ENCODE data around the gene MS4A6E. TPM values are rescaled to one million over a fixed set of nuclear protein-coding genes. Genes with fewer than 3 reads are reported as not detected.

MS4A6E gene
- total RNA-seq, 1 experiment from 2014 or later, result not detected

DNA sequence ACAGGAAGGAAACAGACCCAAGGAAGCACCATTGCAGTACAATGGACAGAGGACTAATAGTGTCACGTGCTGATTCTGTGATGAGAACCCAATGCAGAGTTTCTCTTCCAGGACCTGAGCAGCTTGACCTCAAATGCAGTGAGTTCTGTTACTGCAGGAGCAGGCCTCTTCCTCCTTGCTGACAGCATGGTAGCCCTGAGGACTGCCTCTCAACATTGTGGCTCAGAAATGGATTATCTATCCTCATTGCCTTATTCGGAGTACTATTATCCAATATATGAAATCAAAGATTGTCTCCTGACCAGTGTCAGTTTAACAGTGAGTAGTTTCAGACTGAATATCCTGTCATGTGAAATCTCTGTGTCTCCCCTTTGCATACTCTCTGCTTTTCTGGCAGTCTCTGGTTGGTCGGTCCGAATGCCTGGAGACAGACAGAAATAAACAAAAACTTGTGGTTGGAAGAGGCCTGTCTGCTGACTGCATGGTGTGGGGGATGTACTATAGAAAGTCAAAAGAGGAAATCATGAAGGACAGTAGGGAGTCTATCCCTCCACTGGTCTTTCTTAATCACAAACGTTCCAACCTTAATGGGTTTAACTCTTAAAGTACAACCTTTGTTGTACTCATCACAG is 62.3 kb downstream of the MS4A6E start (continued):
- TF ChIP-seq, protein P1, sequence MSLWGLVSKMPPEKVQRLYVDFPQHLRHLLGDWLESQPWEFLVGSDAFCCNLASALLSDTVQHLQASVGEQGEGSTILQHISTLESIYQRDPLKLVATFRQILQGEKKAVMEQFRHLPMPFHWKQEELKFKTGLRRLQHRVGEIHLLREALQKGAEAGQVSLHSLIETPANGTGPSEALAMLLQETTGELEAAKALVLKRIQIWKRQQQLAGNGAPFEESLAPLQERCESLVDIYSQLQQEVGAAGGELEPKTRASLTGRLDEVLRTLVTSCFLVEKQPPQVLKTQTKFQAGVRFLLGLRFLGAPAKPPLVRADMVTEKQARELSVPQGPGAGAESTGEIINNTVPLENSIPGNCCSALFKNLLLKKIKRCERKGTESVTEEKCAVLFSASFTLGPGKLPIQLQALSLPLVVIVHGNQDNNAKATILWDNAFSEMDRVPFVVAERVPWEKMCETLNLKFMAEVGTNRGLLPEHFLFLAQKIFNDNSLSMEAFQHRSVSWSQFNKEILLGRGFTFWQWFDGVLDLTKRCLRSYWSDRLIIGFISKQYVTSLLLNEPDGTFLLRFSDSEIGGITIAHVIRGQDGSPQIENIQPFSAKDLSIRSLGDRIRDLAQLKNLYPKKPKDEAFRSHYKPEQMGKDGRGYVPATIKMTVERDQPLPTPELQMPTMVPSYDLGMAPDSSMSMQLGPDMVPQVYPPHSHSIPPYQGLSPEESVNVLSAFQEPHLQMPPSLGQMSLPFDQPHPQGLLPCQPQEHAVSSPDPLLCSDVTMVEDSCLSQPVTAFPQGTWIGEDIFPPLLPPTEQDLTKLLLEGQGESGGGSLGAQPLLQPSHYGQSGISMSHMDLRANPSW (CRISPR knock-in tag; conservative IDR thresholded peaks at IDR 0.05; ENCODE audit: low read depth), result no peak
- no peak for TF ChIP-seq CBFB (CRISPR knock-in tag; IDR thresholded peaks at IDR 0.05; ENCODE audit: low read depth)
- TF ChIP-seq RORB (CRISPR knock-in tag; IDR thresholded peaks at IDR 0.05), result no peak
- no peak for TF ChIP-seq MXD4 (CRISPR knock-in tag; IDR thresholded peaks at IDR 0.05; ENCODE audit: borderline replicate concordance)
- no peak for TF ChIP-seq NR2C2 (CRISPR knock-in tag; IDR thresholded peaks at IDR 0.05)
- TF ChIP-seq TP53 (CRISPR knock-in tag; IDR thresholded peaks at IDR 0.05), result no peak
- TF ChIP-seq NR1H2 (CRISPR knock-in tag; IDR thresholded peaks at IDR 0.05), result no peak
- TF ChIP-seq CREB1 (CRISPR knock-in tag; IDR thresholded peaks at IDR 0.05), result no peak
- TF ChIP-seq, protein P2, sequence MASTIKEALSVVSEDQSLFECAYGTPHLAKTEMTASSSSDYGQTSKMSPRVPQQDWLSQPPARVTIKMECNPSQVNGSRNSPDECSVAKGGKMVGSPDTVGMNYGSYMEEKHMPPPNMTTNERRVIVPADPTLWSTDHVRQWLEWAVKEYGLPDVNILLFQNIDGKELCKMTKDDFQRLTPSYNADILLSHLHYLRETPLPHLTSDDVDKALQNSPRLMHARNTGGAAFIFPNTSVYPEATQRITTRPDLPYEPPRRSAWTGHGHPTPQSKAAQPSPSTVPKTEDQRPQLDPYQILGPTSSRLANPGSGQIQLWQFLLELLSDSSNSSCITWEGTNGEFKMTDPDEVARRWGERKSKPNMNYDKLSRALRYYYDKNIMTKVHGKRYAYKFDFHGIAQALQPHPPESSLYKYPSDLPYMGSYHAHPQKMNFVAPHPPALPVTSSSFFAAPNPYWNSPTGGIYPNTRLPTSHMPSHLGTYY (CRISPR knock-in tag; IDR thresholded peaks at IDR 0.05), result no peak

DNA sequence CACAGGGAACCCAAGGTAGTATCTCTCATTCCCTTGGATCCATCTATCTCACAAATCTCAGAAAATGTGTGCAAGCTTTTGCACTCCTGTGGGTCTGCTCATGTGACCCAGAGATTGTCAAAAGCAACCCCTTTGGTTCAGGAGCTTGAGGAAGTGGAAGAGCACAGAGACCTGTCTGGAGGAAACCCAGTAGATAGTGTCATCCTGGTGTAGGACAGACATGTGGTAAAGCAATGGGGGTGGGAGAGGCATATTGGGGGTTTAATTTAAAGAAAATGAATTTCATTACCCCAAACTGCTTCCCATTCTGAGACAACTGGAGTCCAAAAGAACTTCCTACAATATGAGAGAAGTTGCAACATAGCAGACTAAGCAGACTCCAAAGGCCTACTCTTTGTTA is 63.4 kb downstream of the MS4A6E start:
- Mint-ChIP-seq H3K27ac (no peak overlapping the region), H3K36me3 (no peaks in the 10 kb centered on the region), H3K9me3 (peaks cover 5% of the 10 kb centered on the region; the same call in 1 of the 2 replicates), H3K27me3 (ENCODE audit: low read depth) (no peaks in the 10 kb centered on the region), H3K4me3 (no peak overlapping the region), H3K4me1 (peaks cover 8% of the 10 kb centered on the region)
- TF ChIP-seq, protein P3, sequence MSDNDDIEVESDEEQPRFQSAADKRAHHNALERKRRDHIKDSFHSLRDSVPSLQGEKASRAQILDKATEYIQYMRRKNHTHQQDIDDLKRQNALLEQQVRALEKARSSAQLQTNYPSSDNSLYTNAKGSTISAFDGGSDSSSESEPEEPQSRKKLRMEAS (CRISPR knock-in tag; IDR thresholded peaks at IDR 0.05), result no peak
- TF ChIP-seq, protein P4, sequence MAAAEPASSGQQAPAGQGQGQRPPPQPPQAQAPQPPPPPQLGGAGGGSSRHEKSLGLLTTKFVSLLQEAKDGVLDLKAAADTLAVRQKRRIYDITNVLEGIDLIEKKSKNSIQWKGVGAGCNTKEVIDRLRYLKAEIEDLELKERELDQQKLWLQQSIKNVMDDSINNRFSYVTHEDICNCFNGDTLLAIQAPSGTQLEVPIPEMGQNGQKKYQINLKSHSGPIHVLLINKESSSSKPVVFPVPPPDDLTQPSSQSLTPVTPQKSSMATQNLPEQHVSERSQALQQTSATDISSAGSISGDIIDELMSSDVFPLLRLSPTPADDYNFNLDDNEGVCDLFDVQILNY (CRISPR knock-in tag; IDR thresholded peaks at IDR 0.05), result no peak
- no peak for TF ChIP-seq PRRX2 (CRISPR knock-in tag; IDR thresholded peaks at IDR 0.05)
- no peak for ATAC-seq
- ChIA-PET POLR2A (no interaction called here), CTCF (no interaction called here)
- no peak for DNase-seq (ENCODE audit: low spot score)

Other genes with a start within 250 kb of the MS4A6E start
- gene MS4A2, start 238.6 kb upstream of the MS4A6E start, total RNA-seq (2021), result not detected in 3 replicates
- 0.16 to 0.39 TPM in 2 of 3 replicates, not detected in the other for gene MS4A6A, start 144.2 kb upstream of the MS4A6E start, total RNA-seq (2021)
- 0.18 TPM in 1 of 3 replicates, not detected in the others for gene MS4A4E, start 84.1 kb upstream of the MS4A6E start, total RNA-seq (2021)
- gene MS4A4A, start 46.6 kb upstream of the MS4A6E start, total RNA-seq (2021), result not detected in 3 replicates
- 0.25 to 0.46 TPM (median 0.31 TPM) in 3 replicates for gene MS4A7, start 51.3 kb downstream of the MS4A6E start, total RNA-seq (2021)
- gene MS4A14, start 69.2 kb downstream of the MS4A6E start, total RNA-seq (2021), result 0.07 TPM in 1 of 3 replicates, not detected in the others
- gene MS4A5, start 102.3 kb downstream of the MS4A6E start, total RNA-seq (2021), result not detected in 3 replicates
- gene MS4A1, start 128.6 kb downstream of the MS4A6E start, total RNA-seq (2021), result 0.17 to 0.71 TPM (median 0.32 TPM) in 3 replicates
- not detected in 3 replicates for gene MS4A12, start 165.5 kb downstream of the MS4A6E start, total RNA-seq (2021)
- not detected in 3 replicates for gene MS4A13, start 188.1 kb downstream of the MS4A6E start, total RNA-seq (2021)